BJ (cell line): ENCODE data around the gene KDM4B. TPM values are rescaled to one million over a fixed set of nuclear protein-coding genes. Genes with fewer than 3 reads are reported as not detected.
A peak's percentile ranks its signal among the peaks of the same experiment; 100 is the strongest.

Experiments
- CTCF ChIA-PET: fragments of 350-600 bp; formaldehyde crosslinking; extraction: SDS; loops from one replicate; lab custom pipeline; 2021; ENCODE audit warnings: antibody characterized with exemption, inconsistent platforms; lab: Yijun Ruan, JAX
- POLR2A ChIA-PET: fragments of 300-600 bp; sonication (Branson Sonifier 250); formaldehyde crosslinking; extraction: SDS; loops from one replicate; lab custom pipeline; 2021; ENCODE audit warnings: antibody characterized with exemption; lab: Charles Lee
- DNase-seq: peaks from one replicate; pipeline ENCODE4 v3.0.0-alpha.2; 2011; ENCODE audit warnings: low read depth
- H3K27me3 ChIP-seq: 2 replicates; pipeline ENCODE4 v1.6.0; 2011; ENCODE audit warnings: low read length; ENCODE audit not compliant: control insufficient read depth, insufficient read depth
- H3K36me3 ChIP-seq: 2 replicates; pipeline ENCODE4 v1.5.1; 2011; ENCODE audit warnings: low read length; ENCODE audit not compliant: control insufficient read depth, insufficient read depth
- H3K4me3 ChIP-seq: 2 replicates; pipeline ENCODE4 v1.5.1; 2011; ENCODE audit warnings: low read depth, mild to moderate bottlenecking, control low read depth, low read length
- CTCF ChIP-seq: IDR thresholded peaks from 2 replicates; pipeline ENCODE4 v1.5.1; 2011; ENCODE audit warnings: low read depth, mild to moderate bottlenecking, control low read depth, inconsistent platforms, low read length, moderate library complexity; ENCODE audit not compliant: insufficient read depth
- polyA plus RNA-seq: library from polyadenylated mRNA; depleted of rRNA; stranded (reverse); fragments of >200 nt; gene quantifications from 2 replicates; pipeline ENCODE4 v1.2.3, GENCODE V29; 2011

KDM4B gene
- polyA plus RNA-seq, 1 experiment, result 15.2 TPM

DNA sequence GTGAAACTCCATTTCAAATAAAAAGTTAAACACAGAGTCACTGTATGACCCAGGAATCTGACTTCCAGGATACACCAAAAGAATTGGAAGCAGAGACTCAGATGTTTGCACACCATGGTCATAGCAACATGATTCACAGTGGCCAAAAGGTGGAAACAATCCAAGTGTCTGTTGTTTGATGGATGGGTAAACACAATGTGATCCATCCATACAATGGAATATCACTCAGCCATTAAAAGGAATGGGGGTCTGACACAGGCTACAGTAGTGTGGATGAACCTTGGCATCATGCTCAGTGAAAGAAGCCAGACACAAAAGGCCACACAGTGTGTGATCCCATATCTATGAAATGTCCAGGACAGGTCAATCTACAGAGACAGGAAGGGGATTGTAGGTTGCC lies 197.3 kb downstream of the KDM4B start:
- peak; percentile 21 for DNase-seq
- CTCF ChIA-PET, result no interaction called here
- no peak for TF ChIP-seq CTCF
- Histone ChIP-seq H3K27me3 (no peaks in the 10 kb centered on the region), H3K4me3 (no peak overlapping the region), H3K36me3 (no peaks in the 10 kb centered on the region)
- POLR2A ChIA-PET, result no interaction called here

DNA sequence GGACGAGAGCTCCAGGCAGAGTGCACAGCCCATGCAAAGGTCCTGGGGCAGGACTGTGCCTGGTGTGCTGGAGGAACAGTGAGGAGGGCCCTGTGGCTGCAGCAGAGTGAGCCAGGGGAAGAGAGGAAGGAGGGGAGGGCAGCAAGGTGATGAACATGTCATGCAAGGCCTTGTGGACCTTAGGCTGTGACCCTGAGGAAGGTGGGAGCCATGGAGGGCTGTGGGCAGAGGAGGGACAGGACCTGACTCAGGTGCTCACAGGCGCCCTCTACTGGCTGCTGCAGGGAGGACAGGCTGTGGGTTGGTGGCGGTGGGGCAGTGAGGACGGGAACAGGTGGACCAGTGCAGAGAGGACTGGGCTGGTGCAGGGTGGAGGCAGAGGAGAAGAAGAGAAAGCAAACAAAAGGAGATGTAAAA lies 201.4 kb downstream of the KDM4B start:
- H3K27me3 ChIP-seq, result no peaks in the 10 kb centered on the region
- ChIA-PET POLR2A (no interaction called here), CTCF (interaction anchor here (1.6 to 1.8 kb wide), 2 partner anchors 13 to 16 kb away, joined by 4 read pairs; no protein-coding TSS in a partner anchor)
- H3K36me3 ChIP-seq, result no peaks in the 10 kb centered on the region
- H3K4me3 ChIP-seq, result no peak overlapping the region
- peak; percentile 60 for TF ChIP-seq CTCF
- DNase-seq, result no peak

GRCh38 chr19:5171711-5172110 lies 202.8 kb downstream of the KDM4B start:
- ChIA-PET CTCF (interaction anchor here (1.3 to 1.8 kb wide), 3 partner anchors 9 to 12 kb away, joined by 3 to 4 read pairs (median 4); no protein-coding TSS in a partner anchor), POLR2A (no interaction called here)
- no peak overlapping the region for H3K4me3 ChIP-seq
- no peak for TF ChIP-seq CTCF
- DNase-seq, result no peak
- H3K27me3 ChIP-seq, result no peaks in the 10 kb centered on the region
- H3K36me3 ChIP-seq, result no peaks in the 10 kb centered on the region

DNA sequence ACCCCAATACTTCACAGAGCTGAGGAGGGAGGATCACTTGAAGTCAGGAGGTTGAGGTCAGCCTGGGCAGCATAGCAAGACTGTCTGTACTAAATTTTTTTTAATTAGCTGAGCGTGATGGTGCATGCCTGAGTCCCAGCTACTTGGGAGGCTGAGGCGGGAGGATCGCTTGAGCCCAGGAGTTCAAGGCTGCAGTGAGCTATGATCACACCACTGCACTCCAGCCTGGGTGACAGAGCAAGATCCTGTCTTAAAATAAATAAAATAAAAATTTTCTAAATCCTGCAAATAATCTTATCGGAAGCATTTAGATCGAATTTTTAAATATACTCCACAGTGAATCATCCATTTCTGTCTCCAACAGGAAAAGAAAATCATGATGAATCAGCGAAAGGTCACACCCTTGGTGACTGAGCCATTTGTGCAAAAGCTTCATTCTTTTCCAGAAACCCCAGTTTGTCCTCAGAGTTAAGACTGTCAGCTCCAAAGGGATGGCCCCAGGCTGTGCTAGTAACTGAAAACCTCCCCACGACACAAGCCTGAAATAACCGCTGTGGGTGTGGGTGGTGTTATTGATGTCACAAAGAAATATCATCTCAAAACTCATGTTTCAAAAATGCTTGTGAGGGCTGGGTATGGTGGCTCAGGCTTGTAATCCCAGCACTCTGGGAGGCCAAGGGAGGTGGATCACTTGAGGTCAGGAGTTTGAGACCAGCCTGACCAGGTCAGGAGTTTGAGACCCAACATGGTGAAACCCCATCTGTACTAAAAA lies 204.1 kb downstream of the KDM4B start:
- no peak for TF ChIP-seq CTCF
- ChIA-PET POLR2A (no interaction called here), CTCF (no interaction called here)
- H3K27me3 ChIP-seq, result no peaks in the 10 kb centered on the region
- H3K36me3 ChIP-seq, result no peaks in the 10 kb centered on the region
- H3K4me3 ChIP-seq, result no peak overlapping the region
- peak; percentile 99 for DNase-seq

DNA sequence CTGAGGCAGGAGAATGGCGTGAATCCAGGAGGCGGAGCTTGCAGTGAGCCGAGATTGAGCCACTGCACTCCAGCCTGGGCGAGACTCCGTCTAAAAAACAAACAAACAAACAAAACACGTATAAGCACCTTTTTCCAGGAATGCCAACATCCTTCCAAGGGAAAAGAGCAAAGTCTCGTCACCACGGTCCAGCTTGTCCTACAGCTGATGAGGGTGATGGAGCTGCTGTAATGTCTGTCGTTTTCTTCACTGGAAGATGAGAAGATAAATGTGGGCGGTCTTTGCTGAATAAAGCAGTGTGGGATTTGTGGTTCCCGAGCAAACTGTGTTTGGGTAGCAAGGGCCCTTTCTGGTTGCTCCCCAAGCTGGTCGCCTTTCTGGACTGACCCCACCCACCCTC lies 205.1 kb downstream of the KDM4B start:
- DNase-seq, result no peak
- ChIA-PET POLR2A (no interaction called here), CTCF (no interaction called here)
- Histone ChIP-seq H3K4me3 (no peak overlapping the region), H3K36me3 (no peaks in the 10 kb centered on the region), H3K27me3 (no peaks in the 10 kb centered on the region)
- TF ChIP-seq CTCF, result no peak
